HG02938 (cell line): Measurements from ENCODE around the gene CROCC.
"Not testable (repeated sequence)": the region's sequence is repeated elsewhere in the genome, so short reads cannot be mapped to it uniquely, and the experiment has no call there.

Source experiments
- ATAC-seq: cut with Tn5 transposase; IDR thresholded peaks from one replicate; pipeline ENCODE4 v1.9.1; 2021; ENCODE audit warnings: mild to moderate bottlenecking, moderate library complexity; ENCODE audit not compliant: unreplicated experiment

Gene CROCC

DNA sequence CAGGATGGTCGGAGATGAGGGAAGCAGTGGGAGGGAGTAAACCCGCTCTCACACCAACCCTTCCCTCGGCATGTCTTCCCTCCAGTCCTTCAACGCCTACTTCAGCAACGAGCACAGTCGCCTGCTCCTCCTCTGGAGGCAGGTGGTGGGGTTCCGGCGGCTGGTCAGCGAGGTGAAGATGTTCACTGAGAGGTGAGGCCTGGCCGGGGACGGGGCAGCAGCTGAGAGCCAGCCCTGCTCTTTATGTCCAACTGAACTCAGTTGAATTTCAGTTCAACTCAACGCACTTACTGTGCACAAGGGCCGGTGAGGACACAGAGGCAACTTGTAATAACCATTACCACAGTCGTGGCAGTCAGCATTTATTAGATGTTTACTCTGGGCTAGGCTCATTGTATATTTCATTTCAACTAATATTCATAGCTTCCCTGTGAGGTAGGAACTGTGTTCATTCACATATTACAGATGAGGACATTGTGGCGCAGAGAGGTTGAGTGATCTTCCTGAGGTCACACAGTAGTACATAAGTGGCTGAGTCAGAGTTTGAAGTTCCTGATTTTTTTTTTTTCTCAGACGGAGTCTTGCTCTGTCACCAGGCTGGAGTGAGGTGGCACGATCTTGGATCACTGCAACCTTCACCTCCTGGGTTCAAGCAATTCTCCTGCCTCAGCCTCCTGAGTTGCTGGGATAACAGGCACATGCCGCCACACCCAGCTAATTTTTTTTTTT is 9.6 kb downstream of the CROCC start:
- not testable (repeated sequence) for ATAC-seq

DNA sequence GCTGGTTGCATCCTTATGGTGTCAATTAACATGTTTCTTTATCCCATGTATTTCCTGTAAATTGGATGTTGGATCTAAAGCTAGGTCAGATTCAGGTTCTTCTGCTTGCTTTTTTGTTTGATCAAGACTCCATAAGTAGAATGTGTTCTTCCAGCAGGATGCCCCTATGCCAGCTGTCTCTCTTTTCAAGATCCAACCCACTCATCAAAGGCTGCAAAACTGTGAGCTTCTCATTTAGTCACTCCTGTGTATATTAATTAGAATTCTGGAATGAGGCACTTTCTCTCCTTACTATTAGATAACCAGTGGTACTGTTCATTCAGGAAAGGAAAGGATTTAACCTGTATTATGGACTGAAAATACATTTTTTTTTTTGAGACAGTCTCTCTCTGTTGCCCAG is 12.2 kb downstream of the CROCC start:
- not testable (repeated sequence) for ATAC-seq

- not testable (repeated sequence) for ATAC-seq
Measured at GRCh38 chr1:16936580-16936979, 14.8 kb downstream of the CROCC start.

DNA sequence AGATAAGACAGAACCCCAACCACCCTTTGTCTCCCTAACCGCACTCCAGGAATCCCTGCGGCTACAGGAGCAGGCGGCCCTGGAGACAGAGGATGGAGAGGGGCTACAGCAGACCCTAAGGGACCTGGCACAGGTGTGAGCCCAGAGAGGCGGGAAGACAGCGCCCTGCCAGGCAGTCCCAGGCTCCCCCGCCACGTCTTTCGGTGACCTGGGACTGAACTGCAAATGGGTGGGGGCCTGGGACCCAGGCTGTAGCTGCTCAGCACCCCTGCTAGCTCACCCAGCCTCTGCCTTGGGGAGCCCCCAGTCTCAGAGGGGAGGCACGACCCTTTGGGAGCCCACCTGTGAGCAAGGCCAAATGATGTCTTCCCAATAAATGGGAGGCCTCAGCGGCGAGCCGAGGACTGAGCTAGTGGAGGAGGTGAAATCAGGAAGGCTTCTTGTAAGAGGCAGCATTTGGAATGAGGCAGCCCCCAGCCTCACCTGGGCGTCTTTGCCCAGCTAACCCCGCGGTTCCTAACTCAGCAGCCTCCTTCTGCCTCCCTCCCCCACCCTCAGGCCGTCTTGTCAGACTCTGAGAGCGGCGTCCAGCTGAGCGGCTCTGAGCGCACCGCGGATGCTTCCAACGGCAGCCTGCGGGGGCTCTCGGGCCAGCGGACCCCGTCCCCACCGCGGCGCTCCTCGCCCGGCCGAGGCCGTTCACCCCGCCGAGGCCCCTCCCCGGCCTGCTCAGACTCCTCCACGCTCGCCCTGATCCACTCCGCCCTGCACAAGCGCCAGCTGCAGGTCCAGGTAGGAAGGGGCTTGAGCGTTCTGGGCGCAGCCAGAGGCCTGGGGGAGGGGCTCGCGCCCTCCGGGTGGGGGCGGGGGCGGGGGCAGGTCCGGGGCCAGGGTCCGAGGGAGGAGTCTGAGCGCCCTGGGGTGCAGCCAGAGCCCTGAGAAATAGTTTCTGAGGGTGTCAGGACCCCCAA is 16.9 kb downstream of the CROCC start:
- ATAC-seq, result no peak

- not testable (repeated sequence) for ATAC-seq
Measured at GRCh38 chr1:16939386-16940180, 17.9 kb downstream of the CROCC start.

DNA sequence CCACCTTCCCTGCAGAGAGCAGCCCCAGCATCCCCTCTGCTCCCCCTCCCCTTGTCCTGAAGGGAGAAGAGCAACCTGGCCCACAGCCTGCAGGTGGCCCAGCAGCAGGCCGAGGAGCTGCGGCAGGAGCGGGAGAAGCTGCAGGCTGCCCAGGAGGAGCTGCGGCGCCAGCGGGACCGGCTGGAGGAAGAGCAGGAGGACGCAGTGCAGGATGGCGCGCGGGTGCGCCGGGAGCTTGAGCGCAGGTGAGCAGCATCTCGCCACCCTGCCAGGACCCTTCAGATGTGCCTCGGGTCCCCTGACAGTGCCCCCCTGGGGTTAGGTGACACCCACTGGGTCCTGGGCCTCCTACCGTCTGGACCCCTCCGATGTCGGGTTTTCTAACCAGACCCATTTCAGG is 22.3 kb downstream of the CROCC start:
- ATAC-seq, result no peak

DNA sequence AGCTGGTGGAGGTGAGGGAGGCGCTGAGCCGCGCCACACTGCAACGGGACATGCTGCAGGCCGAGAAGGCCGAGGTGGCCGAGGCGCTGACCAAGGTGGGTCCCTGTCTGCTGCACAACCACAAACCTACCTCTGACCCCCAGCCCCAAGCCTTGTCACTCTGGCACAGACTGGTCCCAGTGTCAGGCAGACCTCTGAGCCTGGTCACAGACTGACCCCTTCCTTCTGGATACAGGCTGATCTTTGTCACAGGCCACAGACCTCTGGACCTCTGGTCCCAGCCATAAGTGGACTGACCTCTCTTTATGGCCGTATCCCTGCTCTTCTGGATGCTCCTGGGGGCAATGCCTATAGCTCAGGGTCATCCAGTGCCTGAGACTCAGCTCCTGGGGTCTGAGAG is 23.8 kb downstream of the CROCC start:
- not testable (repeated sequence) for ATAC-seq

DNA sequence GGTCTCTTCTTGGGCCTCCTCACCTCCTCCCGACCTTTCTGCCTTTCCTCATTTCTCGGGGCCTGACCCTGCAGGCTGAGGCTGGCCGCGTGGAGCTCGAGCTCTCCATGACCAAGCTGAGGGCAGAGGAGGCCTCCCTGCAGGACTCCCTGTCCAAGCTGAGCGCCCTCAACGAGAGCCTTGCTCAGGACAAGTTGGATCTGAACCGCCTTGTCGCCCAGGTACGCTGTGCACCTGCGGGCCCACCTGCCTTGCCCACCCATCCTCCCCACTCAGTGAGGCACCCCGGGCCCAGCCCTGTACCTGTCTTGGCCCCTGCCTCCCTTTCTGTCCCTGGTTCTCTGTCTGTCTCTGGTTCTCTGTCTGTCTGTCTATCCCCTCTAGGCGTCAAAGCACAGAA is 24.5 kb downstream of the CROCC start:
- not testable (repeated sequence) for ATAC-seq

GRCh38 chr1:16946646-16947045 is 24.9 kb downstream of the CROCC start:
- ATAC-seq, result no peak

DNA sequence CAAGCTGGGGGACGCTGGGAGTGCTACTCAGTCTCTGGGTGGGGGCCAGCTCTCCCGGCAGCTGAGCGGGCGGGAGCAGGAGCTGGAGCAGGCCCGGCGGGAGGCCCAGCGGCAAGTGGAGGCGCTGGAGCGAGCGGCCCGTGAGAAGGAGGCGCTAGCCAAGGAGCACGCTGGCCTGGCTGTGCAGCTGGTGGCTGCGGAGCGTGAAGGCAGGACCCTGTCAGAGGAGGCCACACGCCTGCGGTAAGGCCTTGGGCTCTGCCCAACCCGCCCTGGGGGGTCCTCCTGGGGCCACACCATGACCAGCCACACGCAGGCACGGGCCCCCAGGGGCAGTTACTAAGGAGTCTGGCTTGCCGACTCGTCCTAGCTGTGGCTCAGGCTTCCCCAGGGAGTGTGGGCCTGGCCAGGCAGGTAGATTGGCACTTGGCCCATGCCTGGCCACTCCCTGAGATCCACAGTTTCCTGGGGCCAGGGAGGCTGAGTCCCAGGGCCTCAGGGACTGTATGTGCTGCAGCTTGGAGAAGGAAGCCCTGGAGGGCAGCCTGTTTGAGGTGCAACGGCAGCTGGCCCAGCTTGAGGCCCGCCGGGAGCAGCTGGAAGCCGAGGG is 26.7 kb downstream of the CROCC start:
- ATAC-seq, result not testable (repeated sequence)

GRCh38 chr1:16949026-16949425 is 27.3 kb downstream of the CROCC start:
- ATAC-seq, result not testable (repeated sequence)

DNA sequence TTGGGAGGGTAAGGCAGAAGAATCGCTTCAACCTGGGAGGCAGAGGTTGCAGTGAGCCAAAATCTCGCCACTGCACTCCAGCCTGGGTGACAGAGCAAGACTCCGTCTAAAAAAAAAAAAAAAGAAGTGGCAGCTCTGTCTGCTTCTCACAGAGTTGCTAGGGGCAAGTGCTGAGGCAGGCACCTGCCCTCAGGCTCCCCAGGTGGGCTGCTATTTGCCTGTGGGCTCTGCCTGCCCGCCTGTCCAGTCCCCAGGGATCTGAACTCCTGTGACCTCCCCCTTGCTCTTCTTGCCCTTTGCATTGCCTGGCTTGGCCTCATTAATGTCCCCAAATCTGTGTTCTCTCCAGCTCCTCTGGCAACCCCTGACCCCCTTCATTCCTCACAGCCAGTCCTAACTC is 30.6 kb downstream of the CROCC start:
- not testable (repeated sequence) for ATAC-seq

GRCh38 chr1:16954579-16954978 is 32.8 kb downstream of the CROCC start:
- ATAC-seq, result no peak

DNA sequence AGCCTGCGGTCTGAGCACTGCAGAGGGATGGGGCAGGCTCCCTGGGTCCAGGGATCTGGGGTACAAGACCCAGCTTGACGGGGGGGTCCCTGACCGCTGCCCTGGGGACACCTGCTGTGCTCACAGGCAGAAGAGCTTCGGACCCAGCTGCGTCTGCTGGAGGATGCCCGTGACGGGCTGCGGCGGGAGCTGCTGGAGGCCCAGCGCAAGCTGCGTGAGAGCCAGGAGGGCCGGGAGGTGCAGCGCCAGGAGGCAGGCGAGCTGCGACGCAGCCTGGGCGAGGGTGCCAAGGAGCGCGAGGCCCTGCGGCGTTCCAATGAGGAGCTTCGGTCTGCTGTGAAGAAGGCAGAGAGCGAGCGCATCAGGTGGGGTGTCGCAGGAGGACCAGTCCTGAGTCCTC is 33.5 kb downstream of the CROCC start:
- ATAC-seq, result no peak

GRCh38 chr1:16956775-16957174 is 35.0 kb downstream of the CROCC start:
- ATAC-seq, result no peak

DNA sequence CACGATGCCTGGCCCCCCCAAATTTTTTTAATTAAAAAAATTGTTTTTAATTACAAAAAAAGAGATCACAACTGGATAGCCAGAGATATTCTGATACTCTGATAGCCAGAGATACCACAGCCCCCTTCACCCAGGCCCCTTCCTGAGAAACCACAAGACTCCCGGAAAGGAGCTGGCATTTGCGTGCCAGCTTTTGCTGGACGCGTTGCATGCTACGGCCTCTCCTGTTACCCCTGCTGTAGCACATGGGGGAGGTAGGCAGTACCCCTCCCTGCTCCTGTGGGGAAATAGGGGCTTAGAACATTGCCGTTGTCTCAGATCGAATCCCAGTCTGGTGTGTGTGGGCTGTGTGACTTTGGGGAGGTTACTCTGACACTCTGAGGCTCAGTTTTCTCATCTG is 36.0 kb downstream of the CROCC start:
- no peak for ATAC-seq

DNA sequence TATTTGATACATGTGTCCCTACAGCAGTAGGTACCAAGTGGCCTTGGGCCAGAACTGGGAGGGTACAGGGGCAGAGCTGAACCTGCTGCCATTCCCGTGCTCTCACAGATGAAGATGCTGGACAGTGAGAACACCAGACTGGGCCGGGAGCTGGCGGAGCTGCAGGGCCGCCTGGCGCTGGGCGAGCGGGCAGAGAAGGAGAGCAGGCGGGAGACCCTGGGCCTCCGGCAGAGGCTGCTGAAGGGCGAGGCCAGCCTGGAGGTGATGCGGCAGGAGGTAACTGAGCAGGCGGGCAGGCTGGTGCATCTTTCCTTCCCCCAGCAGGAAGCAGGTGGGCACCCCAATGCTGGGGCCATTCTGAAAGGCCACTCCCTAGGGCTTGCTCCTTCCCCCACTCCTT is 36.7 kb downstream of the CROCC start:
- ATAC-seq, result no peak

- ATAC-seq, result no peak
Measured at GRCh38 chr1:16960560-16961296, 39.0 kb downstream of the CROCC start.

- ATAC-seq, result no peak
Measured at GRCh38 chr1:16961297-16962133, 39.8 kb downstream of the CROCC start.
